ENCODE data around the gene GPR68. TPM values are rescaled to one million over a fixed set of nuclear protein-coding genes. Genes with fewer than 3 reads are reported as not detected.
A peak's percentile ranks its signal among the peaks of the same experiment; 100 is the strongest.

GPR68 gene
- total and polyA plus RNA-seq, 5 experiments from 2014 or later, result 0.15 to 7.9 (median 0.73) TPM

DNA sequence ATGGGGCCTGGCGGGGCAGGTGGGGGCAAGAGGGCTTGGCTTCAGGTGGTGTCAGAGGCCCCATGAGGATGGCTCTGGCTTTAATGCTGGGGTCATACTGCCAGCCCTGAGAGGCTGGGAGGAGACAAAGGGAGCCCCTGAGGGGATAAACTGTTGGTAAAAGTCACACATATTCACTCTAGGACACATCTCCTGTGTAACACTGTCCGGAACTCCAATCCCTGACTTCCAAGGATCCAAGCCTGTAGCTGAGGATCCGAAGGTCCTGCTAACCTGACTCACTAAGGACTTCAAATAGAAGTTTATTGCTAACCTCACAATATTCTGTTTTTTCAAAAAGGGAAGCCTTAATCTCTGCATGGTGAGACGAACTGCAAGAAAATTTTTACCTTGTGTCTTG, 39.2 kb upstream of the GPR68 start:
- POLR2A ChIA-PET, result interaction anchor here (0.5 to 1.1 kb wide), 3 partner anchors 33 to 108 kb away, joined by 3 to 5 read pairs (median 4); no protein-coding TSS in a partner anchor
- Mint-ChIP-seq H3K36me3 (peaks cover 16 to 98% (median 35%) of the 10 kb centered on the region in 3 donors), H3K27ac (peak overlapping the region in 5 of 10 donors; percentile 48 to 87 (median 59)), H3K4me3 (no peak overlapping the region), H3K9me3 (no peaks in the 10 kb centered on the region), H3K4me1 (peaks cover 12 to 28% (median 23%) of the 10 kb centered on the region in 4 donors), H3K27me3 (no peaks in the 10 kb centered on the region)
- ATAC-seq (no peak), DNase-seq (no peak)

- DNase-seq (no peak), ATAC-seq (no peak)
- H3K27me3 Mint-ChIP-seq, result no peaks in the 10 kb centered on the region
- H3K4me1 Mint-ChIP-seq, result peaks cover 12 to 28% (median 21%) of the 10 kb centered on the region in 4 donors
- peak overlapping the region in 8 of 10 donors; percentile 20 to 87 (median 55) for H3K27ac Mint-ChIP-seq
- peaks cover 16 to 98% (median 36%) of the 10 kb centered on the region in 3 donors for H3K36me3 Mint-ChIP-seq
- no peak overlapping the region for H3K4me3 Mint-ChIP-seq
- POLR2A ChIA-PET, result interaction anchor here (0.6 to 1.1 kb wide), 3 partner anchors 10 to 107 kb away, joined by 3 to 5 read pairs (median 4); no protein-coding TSS in a partner anchor
- H3K9me3 Mint-ChIP-seq, result no peaks in the 10 kb centered on the region
These were observed 38.6 kb upstream of the GPR68 start for GRCh38 chr14:91282954-91283645.

DNA sequence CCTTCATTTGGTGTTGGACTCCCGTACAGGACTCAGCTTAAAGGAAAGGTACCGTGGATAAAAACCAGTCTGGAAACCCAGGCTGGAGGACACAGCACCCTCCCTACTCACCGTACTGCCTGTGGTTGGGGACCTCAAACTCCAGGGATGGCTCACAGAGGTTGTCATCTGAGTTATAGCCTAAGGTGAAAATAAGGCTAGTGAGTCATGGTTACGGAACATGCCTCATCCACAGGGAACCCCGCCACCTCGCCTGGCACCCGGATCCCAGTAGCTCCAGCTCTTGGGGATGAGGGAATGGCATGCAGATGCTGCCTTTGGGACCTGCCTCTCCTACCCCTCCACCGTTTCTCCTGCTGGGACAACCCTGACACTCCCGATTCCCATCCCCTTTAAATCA, 36.8 kb upstream of the GPR68 start:
- H3K27ac Mint-ChIP-seq, result peak overlapping the region in 4 of 10 donors; percentile 16 to 89 (median 42)
- H3K4me3 Mint-ChIP-seq, result peak overlapping the region in 1 of 10 donors; percentile 50
- H3K9me3 Mint-ChIP-seq, result no peaks in the 10 kb centered on the region
- POLR2A ChIA-PET, result interaction anchor here (1.0 kb wide), 1 partner anchor 103 kb away, joined by 3 read pairs; no protein-coding TSS in a partner anchor
- peaks cover 10 to 25% (median 16%) of the 10 kb centered on the region in 4 donors for H3K4me1 Mint-ChIP-seq
- H3K36me3 Mint-ChIP-seq, result peaks cover 16 to 97% (median 44%) of the 10 kb centered on the region in 3 donors
- DNase-seq (no peak), ATAC-seq (no peak)
- no peaks in the 10 kb centered on the region for H3K27me3 Mint-ChIP-seq

- POLR2A ChIA-PET, result interaction anchor here (1.1 kb wide), 1 partner anchor 12 kb away, joined by 3 read pairs; no protein-coding TSS in a partner anchor
These were observed 35.6 kb upstream of the GPR68 start for GRCh38 chr14:91280129-91280528.

DNA sequence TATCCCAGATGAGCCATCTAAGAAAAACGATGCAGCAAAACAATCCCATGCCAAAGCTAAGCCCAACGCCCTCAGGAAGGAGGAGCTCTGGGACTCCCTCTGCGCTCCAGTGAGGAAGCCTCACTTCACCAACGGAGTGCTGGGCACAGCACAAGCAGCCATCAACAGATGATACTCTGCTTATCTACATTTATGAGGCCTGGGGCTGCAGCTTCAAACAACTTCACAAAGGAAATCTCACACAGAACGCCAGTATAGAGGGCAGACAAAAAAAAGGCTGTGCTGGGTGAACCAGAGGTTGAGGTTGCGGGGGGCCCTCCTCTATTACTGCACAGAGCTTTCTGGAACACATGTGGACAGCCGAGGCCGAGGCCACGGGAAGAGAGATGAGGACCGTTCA, 34.9 kb upstream of the GPR68 start:
- peaks cover 3 to 15% (median 9%) of the 10 kb centered on the region in 4 donors for H3K4me1 Mint-ChIP-seq
- DNase-seq, result no peak
- peaks cover 6 to 95% (median 34%) of the 10 kb centered on the region in 3 donors for H3K36me3 Mint-ChIP-seq
- H3K27ac Mint-ChIP-seq, result peak overlapping the region in 4 of 10 donors; percentile 8 to 92 (median 33)
- H3K9me3 Mint-ChIP-seq, result no peaks in the 10 kb centered on the region
- ATAC-seq, result no peak
- H3K4me3 Mint-ChIP-seq, result no peak overlapping the region
- POLR2A ChIA-PET, result interaction anchor here (0.6 to 1.1 kb wide), 3 partner anchors 13 to 616 kb away, joined by 3 to 5 read pairs (median 4); no protein-coding TSS in a partner anchor
- H3K27me3 Mint-ChIP-seq, result no peaks in the 10 kb centered on the region

More at GRCh38 chr14:91280129-91280528, 35.6 kb upstream of the GPR68 start:
- DNase-seq (no peak), ATAC-seq (no peak)
- no peak overlapping the region for H3K4me3 Mint-ChIP-seq
- peaks cover 8 to 95% (median 39%) of the 10 kb centered on the region in 3 donors for H3K36me3 Mint-ChIP-seq
- H3K27ac Mint-ChIP-seq, result peak overlapping the region in 1 of 10 donors; percentile 57
- H3K4me1 Mint-ChIP-seq, result peaks cover 3 to 17% (median 8%) of the 10 kb centered on the region in 4 donors
- H3K27me3 Mint-ChIP-seq, result no peaks in the 10 kb centered on the region
- H3K9me3 Mint-ChIP-seq, result no peaks in the 10 kb centered on the region

GRCh38 chr14:91278383-91278715, 33.8 kb upstream of the GPR68 start:
- H3K4me1 Mint-ChIP-seq, result peaks cover 3 to 15% (median 7%) of the 10 kb centered on the region in 4 donors
- no peaks in the 10 kb centered on the region for H3K27me3 Mint-ChIP-seq
- no peak overlapping the region for H3K4me3 Mint-ChIP-seq
- H3K9me3 Mint-ChIP-seq, result no peaks in the 10 kb centered on the region
- no peak for ATAC-seq
- peaks cover 3 to 95% (median 33%) of the 10 kb centered on the region in 3 donors for H3K36me3 Mint-ChIP-seq
- H3K27ac Mint-ChIP-seq, result peak overlapping the region in 3 of 10 donors; percentile 43 to 82 (median 53)
- POLR2A ChIA-PET, result interaction anchor here (0.9 kb wide), 1 partner anchor 17 kb away, joined by 3 read pairs; no protein-coding TSS in a partner anchor
- no peak for DNase-seq

DNA sequence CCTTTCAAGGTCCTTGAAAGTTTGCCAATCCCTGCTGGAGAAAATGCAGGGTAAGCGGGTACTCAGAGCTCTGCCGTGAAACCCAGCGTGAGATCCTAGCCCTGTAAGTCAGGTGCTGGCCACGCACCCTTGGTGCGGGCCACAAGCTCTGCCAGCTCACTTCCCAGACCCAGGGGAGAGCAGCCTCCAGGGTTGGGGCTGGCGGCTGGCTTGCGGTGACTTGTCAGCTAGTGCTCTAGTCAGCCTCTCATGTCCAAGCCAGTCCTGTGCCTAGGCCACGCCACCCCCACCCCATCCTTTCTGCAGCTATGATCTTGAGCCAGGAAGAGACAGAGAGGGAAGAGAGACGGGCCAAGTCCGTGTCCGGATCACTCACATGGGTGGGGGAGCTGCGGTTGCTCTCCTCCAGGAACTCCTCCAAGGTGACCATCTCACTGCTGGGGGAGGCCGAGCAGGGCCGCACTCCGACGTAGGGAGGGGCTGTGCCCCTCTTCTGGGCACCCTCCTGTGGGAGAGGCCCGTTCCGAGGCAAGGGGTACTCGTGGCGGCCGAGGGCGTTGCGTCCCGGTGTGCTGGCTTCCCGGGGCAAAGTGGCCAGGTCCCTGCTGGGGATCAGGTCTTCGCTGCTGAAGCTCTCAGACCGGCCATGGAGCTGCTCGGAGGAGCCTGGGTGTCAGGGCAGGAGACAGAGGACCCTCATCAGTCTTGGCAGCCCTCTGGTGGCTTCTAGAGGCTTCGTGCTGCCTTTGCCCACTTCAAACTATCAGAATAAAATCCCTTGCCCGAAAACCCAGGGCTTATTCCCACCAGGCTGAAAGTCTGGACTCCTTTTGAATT, 33.3 kb upstream of the GPR68 start:
- peak overlapping the region in 2 of 10 donors; percentile 53 to 67 for H3K27ac Mint-ChIP-seq
- no peaks in the 10 kb centered on the region for H3K9me3 Mint-ChIP-seq
- peaks cover 3 to 93% (median 28%) of the 10 kb centered on the region in 3 donors for H3K36me3 Mint-ChIP-seq
- ATAC-seq, result no peak
- POLR2A ChIA-PET, result interaction anchor here (0.9 to 1.7 kb wide), 3 partner anchors 11 to 16 kb away, joined by 3 read pairs; no protein-coding TSS in a partner anchor
- H3K4me3 Mint-ChIP-seq, result no peak overlapping the region
- H3K4me1 Mint-ChIP-seq, result peaks cover under 1 to 12% (median 2%) of the 10 kb centered on the region in 4 donors
- H3K27me3 Mint-ChIP-seq, result no peaks in the 10 kb centered on the region
- no peak for DNase-seq

DNA sequence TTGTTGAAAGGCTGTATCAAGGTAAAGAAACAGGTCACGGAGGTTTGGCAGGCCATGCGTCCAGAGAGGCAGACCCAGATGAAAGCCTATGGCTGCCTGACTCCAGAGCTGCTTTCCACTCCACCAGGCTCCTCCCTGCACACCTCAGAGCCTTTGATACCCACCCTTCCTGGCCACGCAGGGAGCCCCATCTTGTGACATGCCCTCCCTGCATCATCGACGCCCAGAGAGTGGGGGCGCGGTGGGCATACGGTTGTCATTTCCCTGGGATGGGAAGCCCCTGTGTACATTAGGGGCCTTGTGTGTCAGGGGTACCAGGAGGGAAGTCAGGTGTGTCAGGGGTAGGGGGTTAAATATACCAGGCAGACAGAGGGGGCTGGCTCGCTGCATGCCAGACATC, 30.3 kb upstream of the GPR68 start:
- peak overlapping the region in 2 of 10 donors; percentile 20 to 24 for H3K4me3 Mint-ChIP-seq
- H3K27me3 Mint-ChIP-seq, result peaks cover 0 to 2% (median 0%) of the 10 kb centered on the region in 5 donors
- H3K36me3 Mint-ChIP-seq, result peaks cover 0 to 83% (median 23%) of the 10 kb centered on the region in 3 donors
- H3K9me3 Mint-ChIP-seq, result no peaks in the 10 kb centered on the region
- POLR2A ChIA-PET, result interaction anchor here (0.8 kb wide), 1 partner anchor 30 kb away, joined by 3 read pairs; the partner anchor contains the start of gene GPR68
- H3K27ac Mint-ChIP-seq, result peak overlapping the region in 3 of 10 donors; percentile 6 to 75 (median 50)
- peaks cover 0 to 12% (median 3%) of the 10 kb centered on the region in 4 donors for H3K4me1 Mint-ChIP-seq
- no peak for DNase-seq
- no peak for ATAC-seq

DNA sequence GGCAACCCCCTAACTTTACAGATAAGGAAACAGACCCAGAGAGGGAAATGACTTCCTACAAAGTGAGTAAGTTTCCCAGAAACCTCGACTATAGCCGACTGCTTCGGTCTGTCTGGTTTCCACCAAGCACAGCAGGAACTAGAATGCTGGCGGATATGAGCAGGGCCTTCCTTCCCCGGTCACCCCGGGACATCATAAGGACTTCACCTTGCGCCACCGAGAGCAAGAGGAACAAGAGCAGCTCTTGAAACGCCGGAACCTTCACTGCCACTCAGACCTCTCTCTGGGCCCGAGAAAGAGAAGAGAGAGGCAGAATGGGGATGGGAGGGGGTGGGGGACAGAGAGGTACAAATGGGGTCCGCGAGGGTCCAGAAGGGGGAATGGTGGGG, 29.4 kb upstream of the GPR68 start:
- Mint-ChIP-seq H3K9me3 (no peaks in the 10 kb centered on the region), H3K36me3 (peaks cover 0 to 83% (median 20%) of the 10 kb centered on the region in 3 donors), H3K27ac (peak overlapping the region in 4 of 10 donors; percentile 38 to 53 (median 53)), H3K4me3 (no peak overlapping the region), H3K27me3 (peaks cover 0 to 2% (median 0%) of the 10 kb centered on the region in 5 donors), H3K4me1 (peaks cover 0 to 20% (median 11%) of the 10 kb centered on the region in 4 donors)
- POLR2A ChIA-PET, result interaction anchor here (0.5 kb wide), 1 partner anchor 89 kb away, joined by 4 read pairs; no protein-coding TSS in a partner anchor
- ATAC-seq (no peak), DNase-seq (no peak)

- H3K36me3 Mint-ChIP-seq, result peaks cover 0 to 81% (median 18%) of the 10 kb centered on the region in 3 donors
- POLR2A ChIA-PET, result interaction anchor here (0.5 kb wide), 1 partner anchor 89 kb away, joined by 4 read pairs; no protein-coding TSS in a partner anchor
- H3K4me1 Mint-ChIP-seq, result peaks cover under 1 to 20% (median 12%) of the 10 kb centered on the region in 4 donors
- peaks cover 0 to 2% (median 0%) of the 10 kb centered on the region in 5 donors for H3K27me3 Mint-ChIP-seq
- no peak for DNase-seq
- peak overlapping the region in 2 of 10 donors; percentile 53 to 69 for H3K27ac Mint-ChIP-seq
- no peak for ATAC-seq
- H3K9me3 Mint-ChIP-seq, result no peaks in the 10 kb centered on the region
- H3K4me3 Mint-ChIP-seq, result no peak overlapping the region
These were observed 28.9 kb upstream of the GPR68 start for GRCh38 chr14:91273273-91273884.

DNA sequence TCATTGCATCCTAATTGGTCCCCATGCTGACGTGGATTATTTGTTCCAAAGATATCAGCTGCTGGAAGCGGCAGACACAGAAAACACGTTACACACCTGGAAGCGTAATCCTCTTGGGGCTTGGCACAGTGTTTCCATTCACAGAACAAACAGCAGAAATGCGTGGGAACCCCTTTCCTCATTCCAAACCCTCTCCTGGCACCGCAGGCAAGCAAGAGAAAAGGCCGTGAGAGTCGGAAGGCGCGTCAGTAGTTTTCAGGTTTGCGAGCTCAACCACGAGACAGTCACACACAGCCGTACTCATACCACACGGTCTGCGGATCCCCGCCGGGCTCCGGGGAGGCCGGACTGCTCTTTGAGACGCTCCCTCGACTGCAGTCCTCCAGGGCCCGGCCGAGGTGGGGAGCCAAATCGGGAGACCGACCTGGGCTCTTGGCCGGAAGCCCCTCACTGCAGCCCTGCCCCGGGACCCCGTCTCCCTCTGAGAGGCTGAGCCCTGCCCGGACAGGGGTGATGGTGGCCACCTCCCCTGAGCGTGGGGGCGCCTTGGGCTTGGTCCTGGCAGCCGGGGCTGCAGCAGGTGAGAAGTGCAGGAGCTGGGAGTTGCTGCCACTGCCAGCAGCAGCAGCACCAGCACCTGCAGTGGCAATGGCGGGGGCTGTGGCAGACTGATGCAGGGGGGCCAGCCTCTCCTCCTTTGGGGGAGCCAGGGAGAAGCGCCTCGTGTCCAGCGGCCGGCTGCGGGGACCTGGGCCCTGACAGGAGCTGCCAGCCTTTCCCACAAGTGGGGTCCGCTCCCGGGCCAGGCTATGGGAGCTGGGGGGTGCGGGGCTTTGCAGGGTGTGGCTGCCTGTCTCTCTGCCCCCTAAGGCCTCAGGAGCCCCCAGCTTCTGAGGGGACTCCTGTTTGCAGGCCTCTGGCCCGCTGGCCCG, 28.1 kb upstream of the GPR68 start:
- Mint-ChIP-seq H3K36me3 (peaks cover 0 to 79% (median 18%) of the 10 kb centered on the region in 3 donors), H3K27ac (peak overlapping the region in 4 of 10 donors; percentile 15 to 43 (median 28)), H3K4me1 (peaks cover 6 to 26% (median 17%) of the 10 kb centered on the region in 4 donors), H3K4me3 (peak overlapping the region in 1 of 10 donors; percentile 55), H3K9me3 (no peaks in the 10 kb centered on the region), H3K27me3 (peaks cover 0 to 2% (median 0%) of the 10 kb centered on the region in 5 donors)
- no peak for ATAC-seq
- POLR2A ChIA-PET, result interaction anchor here (1.1 kb wide), 2 partner anchors 11 to 95 kb away, joined by 4 to 13 read pairs; no protein-coding TSS in a partner anchor
- DNase-seq, result no peak
